ENCODE results near the gene NRARP.
"Not testable (repeated sequence)": the region's sequence is repeated elsewhere in the genome, so short reads cannot be mapped to it uniquely, and the experiment has no call there.

The NRARP gene

DNA sequence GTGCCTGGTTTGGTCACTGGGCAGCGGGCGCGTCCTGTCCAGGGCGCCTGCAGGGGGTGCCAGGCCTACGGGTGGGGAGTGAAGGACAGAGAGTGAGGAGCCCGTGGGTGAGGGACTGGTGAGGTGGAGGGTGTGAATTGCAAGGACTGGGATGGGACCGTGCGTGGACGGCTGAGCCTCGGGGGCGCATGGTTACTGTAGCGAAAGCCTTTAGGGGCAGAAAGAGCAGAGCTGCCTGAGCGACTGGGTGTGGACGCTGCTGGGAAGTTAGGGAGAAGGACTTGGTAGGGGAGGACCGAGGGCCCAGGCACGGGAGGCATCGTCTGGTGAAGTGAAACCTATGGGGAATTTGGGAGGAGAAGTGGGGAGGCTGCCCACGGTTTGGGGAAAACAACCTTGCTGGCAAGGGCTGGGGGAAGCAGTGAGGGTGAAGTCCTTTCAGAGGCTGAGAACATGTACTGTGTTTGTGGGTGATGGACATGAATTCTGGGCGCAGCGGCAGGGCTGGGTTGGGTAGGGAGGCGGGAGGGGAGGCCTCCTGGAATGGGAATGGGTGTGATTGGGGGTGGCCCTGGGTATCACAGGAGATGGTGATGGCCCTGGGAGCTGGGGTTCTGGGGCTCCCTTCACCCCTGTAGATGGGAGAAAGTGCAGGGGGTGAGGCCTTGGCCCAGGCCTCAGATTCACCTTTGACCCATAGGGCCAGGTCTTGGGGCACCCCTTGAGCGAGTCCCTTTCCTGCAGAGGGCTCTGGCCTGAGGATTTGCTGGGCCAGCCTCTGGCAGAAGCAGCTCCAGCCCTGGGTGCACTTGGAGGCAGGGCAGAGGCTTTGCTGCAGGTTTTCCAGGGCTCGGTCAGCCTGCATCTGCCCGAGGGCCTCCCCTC, 26.2 kb downstream of the NRARP start:
- no peak for DNase-seq

GRCh38 chr9:137275203-137275587, 26.9 kb downstream of the NRARP start:
- DNase-seq = no peak

GRCh38 chr9:137273611-137274320, 28.3 kb downstream of the NRARP start:
- no peak for DNase-seq

GRCh38 chr9:137273095-137273490, 29.0 kb downstream of the NRARP start:
- no peak for DNase-seq

- DNase-seq = no peak
Measured at GRCh38 chr9:137272241-137273094, 29.6 kb downstream of the NRARP start.

GRCh38 chr9:137271696-137272076, 30.4 kb downstream of the NRARP start:
- no peak for DNase-seq

GRCh38 chr9:137270929-137271695, 31.0 kb downstream of the NRARP start:
- DNase-seq = peak; percentile 67

- peak; percentile 68 for DNase-seq
Measured at GRCh38 chr9:137269231-137269772, 32.8 kb downstream of the NRARP start.

DNA sequence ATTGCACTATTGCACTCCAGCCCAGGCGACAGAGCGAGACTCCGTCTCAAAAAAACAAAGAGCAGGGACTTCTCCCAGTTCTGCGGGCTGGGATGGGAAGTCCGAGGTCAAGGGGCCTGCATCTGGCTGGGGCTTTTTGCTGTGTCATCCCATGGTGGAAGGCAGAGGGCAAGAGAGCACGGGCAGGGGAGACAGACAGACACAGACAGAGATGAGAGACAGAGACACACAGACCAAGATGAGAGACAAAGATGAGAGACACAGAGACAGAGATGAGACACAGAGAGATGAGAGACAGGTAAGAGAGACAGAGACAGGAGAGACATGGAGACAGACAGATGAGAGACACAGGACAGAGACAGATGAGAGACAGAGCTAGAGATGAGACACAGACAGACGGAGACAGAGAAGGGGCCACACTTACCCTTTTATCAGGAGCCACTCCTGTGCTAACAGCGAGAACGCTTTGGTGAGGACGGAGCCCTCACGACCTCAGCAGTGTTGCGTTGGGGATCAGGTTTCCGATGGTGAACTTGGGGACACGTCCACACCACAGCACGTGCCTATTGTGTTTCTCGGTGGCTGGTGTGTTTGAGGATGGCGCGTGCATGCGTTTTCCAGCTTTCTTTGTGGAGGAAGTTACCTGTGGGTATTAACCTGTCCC, 33.4 kb downstream of the NRARP start:
- no peak for DNase-seq

DNA sequence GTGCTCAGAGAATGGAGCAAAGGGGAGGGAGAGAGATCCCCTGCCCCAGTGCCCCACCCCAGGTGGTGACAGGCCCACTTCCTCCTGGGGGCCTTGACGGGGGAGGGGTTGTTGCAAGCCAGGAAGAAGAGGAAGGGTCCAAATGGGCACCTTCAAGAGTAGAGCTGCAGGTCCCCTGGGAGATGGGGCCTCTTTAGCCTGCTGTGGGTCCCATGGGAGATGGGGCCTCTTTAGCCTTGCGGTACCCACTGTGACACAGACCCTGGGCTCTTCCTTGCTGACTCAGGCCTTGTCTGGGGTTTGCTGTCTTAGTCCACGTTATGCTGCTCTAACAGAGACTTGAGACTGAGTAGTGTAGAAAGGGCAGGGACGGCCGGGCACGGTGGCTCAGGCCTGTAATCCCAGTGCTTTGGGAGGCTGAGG, 34.1 kb downstream of the NRARP start:
- peak; percentile 9 for DNase-seq

DNA sequence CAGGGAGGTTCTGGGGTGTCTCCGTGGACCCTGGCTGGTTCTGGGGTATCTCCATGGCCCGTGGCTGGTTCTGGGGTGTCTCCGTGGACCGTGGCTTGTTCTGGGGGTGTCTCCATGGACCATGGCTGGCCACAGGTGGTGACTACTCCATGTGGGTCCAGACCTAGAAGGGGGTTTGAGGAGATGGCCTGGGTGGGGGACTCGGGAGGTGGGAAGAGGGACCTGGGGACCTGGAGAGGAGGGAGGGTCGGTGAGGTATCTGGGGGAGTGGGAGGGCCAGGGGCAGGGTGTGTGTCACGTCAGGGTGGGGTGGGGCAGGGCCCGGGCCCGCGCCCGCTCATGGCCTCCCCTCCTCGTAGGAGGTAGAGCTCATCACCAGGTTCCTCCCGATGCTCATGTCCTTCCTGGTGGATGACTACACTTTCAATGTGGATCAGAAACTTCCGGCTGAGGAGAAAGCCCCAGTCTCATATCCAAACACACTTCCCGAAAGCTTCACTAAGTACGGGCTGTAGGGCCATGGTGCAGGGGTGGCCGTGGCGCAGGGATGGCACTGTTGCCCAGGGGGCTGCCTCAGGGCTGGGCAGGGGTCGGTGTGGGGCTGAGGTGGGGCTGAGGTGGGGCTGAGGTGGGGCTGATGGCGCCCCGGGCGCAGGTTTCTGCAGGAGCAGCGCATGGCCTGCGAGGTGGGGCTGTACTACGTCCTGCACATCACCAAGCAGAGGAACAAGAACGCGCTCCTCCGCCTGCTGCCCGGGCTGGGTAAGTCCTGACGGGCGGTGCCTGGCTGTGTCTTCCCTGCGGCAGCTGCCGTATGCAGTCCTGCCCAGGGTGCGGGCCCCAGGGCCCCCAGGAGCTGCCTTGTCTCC, 35.3 kb downstream of the NRARP start:
- DNase-seq = no peak

DNA sequence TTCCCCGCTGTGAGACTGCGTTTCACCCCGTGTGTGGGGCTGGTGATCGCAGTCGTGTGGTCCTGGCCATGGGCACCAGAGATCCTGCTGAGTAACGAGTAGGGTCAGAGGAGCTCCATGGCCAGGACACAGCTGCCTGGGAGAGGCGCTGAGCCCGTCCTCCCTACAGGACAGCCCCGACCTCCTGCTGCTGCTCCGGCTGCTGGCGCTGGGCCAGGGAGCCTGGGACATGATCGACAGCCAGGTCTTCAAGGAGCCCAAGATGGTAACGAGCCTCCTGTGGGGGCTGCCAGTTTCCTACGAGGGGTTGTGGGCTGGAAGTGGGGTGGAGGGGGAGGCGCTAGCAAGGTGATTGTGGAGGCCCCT, 35.9 kb downstream of the NRARP start:
- DNase-seq = no peak

DNA sequence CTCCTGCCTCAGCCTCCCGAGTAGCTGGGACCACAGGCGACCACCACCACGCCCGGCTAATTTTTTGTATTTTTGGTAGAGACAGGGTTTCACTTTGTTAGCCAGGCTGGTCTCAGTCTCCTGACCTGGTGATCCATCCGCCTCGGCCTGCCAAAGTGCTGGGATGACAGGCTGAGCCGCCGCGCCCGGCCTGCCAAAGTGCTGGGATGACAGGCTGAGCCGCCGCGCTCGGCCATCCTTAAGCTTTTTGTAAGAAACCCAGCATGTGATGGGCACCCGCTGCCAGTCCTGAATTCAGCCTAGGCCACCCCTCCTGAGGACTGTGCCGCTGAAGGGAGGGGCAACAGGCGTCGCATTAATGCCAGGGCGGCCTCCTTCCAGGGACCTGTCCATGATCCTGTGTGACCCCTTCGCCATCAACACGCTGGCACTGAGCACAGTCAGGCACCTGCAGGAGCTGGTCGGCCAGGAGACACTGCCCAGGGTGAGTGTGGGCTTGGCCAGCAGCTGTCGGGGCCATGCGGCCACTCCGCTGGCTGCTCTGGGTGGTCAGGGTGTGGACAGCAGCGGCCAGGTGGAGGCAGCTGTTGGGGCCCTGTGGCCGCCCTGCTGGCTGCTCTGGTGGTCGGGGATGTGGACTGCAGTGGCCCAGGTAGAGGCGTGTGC, 36.4 kb downstream of the NRARP start:
- no peak for DNase-seq

GRCh38 chr9:137264067-137264466, 38.0 kb downstream of the NRARP start:
- no peak for DNase-seq

GRCh38 chr9:137263506-137263905, 38.6 kb downstream of the NRARP start:
- no peak for DNase-seq

GRCh38 chr9:137262909-137263285, 39.2 kb downstream of the NRARP start:
- DNase-seq = no peak

DNA sequence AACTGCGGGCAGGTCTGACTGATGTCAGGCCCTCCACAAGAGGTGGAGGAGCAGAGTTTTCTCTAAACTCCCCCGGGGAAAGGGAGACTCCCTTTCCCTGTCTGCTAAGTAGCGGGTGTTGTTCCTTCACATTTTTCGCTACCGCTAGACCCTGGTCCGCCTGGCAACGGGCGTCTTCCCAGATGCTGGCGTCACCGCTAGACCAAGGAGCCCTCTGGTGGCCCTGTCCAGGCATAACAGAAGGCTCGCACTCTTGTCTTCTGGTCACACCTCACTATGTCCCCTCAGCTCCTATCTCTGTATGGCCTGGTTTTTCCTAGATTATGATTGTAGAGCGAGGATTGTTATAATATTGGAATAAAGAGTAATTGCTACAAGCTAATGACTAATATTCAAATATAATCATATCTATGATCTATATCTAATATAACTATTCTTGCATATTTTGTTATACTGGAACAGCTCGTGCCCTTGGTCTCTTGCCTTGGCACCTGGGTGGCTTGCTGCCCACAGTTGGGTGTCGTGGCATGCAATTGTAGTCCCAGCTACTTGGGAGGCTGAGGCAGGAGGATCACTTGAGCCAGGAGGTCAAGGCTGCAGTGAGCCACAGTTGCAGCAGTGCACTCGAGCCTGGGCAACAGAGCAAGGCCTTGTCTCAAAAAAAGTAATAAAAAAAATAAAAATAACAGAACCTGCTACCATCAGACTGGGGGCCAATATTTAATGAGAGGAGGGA, 39.7 kb downstream of the NRARP start:
- not testable (repeated sequence) for DNase-seq

- DNase-seq = no peak
Measured at GRCh38 chr9:137256856-137257255, 45.2 kb downstream of the NRARP start.

- no peak for DNase-seq
Measured at GRCh38 chr9:137256362-137256761, 45.7 kb downstream of the NRARP start.

Data from MV-4-11 (cell line).